Astrocyte (in vitro differentiated cells and primary cell): ENCODE results near the gene ZFYVE27.

Experiments
- EZH2 ChIP-seq: IDR thresholded peaks from 2 replicates; pipeline ENCODE4 v1.6.1; 2012; ENCODE audit warnings: mild to moderate bottlenecking, low read length, inconsistent platforms; ENCODE audit not compliant: insufficient read depth
- TF ChIP-seq, protein P1 (sequence below): IDR thresholded peaks from 2 replicates; pipeline ENCODE4 v1.5.1; 2011; ENCODE audit warnings: low read depth, mild to moderate bottlenecking, inconsistent platforms, low read length, moderate library complexity; ENCODE audit not compliant: insufficient read depth

DNA sequence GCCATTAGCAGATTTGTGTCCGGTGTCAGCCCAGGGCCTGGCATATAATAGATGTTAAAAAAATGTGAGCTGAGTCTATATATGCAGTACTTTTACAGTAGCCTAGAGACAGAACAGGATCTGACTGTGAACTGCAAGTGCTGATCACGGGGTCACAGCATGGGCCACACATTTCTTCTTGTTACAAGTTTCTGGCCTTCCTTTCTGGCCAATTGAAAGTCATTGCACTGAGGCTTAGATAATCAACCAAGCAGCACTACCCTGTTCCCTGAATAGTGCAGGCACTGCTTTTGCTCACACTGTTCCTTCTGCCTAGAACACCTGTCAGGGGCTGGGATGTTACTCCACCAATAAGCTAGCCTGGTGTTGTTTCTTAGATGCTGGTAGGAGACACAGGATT lies 28.8 kb upstream of the ZFYVE27 start:
- TF ChIP-seq, protein P1, sequence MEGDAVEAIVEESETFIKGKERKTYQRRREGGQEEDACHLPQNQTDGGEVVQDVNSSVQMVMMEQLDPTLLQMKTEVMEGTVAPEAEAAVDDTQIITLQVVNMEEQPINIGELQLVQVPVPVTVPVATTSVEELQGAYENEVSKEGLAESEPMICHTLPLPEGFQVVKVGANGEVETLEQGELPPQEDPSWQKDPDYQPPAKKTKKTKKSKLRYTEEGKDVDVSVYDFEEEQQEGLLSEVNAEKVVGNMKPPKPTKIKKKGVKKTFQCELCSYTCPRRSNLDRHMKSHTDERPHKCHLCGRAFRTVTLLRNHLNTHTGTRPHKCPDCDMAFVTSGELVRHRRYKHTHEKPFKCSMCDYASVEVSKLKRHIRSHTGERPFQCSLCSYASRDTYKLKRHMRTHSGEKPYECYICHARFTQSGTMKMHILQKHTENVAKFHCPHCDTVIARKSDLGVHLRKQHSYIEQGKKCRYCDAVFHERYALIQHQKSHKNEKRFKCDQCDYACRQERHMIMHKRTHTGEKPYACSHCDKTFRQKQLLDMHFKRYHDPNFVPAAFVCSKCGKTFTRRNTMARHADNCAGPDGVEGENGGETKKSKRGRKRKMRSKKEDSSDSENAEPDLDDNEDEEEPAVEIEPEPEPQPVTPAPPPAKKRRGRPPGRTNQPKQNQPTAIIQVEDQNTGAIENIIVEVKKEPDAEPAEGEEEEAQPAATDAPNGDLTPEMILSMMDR, result no peak
- no peak for TF ChIP-seq EZH2
